OCI-LY3 (cell line): Measurements from ENCODE around the gene RBM19.

Experiments
- H2AFZ ChIP-seq: fragments of 200-600, 300-600 bp; shearing (Covaris generic); 2 replicates; pipeline ENCODE4 v1.6.0; 2014; ENCODE audit warnings: antibody characterized with exemption, low read depth, low read length
- H3K27ac ChIP-seq: fragments of 200-600, 300-600 bp; sonication (generic); 2 replicates; pipeline ENCODE4 v1.5.1; 2014; ENCODE audit warnings: mild to moderate bottlenecking, low read length, moderate library complexity, mixed read lengths
- H3K27me3 ChIP-seq: fragments of 200-600, 300-600 bp; sonication (generic); 2 replicates; pipeline ENCODE4 v1.6.1; 2014; ENCODE audit warnings: low read depth, low read length, mixed read lengths
- H3K36me3 ChIP-seq: fragments of 200-600, 300-600 bp; sonication (generic); replicated peaks from 2 replicates; pipeline ENCODE3; 2014; ENCODE audit warnings: low read depth, low read length, mixed read lengths
- H3K4me1 ChIP-seq: fragments of 300-600, 200-600 bp; sonication (generic); 2 replicates; pipeline ENCODE4 v1.6.1; 2014; ENCODE audit warnings: low read length, mixed read lengths
- H3K4me2 ChIP-seq: fragments of 200-600, 300-600 bp; sonication (generic); 2 replicates; pipeline ENCODE4 v1.6.1; 2014; ENCODE audit warnings: low read length, mixed read lengths
- H3K4me3 ChIP-seq: fragments of 300-600, 200-600 bp; sonication (generic); 2 replicates; pipeline ENCODE4 v1.5.1; 2014; ENCODE audit warnings: antibody characterized with exemption, mild to moderate bottlenecking, low read length, moderate library complexity
- H3K79me2 ChIP-seq: fragments of 300-600, 200-600 bp; shearing (Covaris generic); 2 replicates; pipeline ENCODE4 v1.6.1; 2014; ENCODE audit warnings: mild to moderate bottlenecking, low read length, mixed read lengths
- H3K9ac ChIP-seq: fragments of 300-600, 200-600 bp; shearing (Covaris generic); 2 replicates; pipeline ENCODE4 v1.6.0; 2014; ENCODE audit warnings: mild to moderate bottlenecking, low read length, moderate library complexity
- H3K9me3 ChIP-seq: fragments of 200-600, 300-600 bp; shearing (Covaris generic); 2 replicates; pipeline ENCODE4 v1.6.1; 2014; ENCODE audit warnings: low read length, mixed read lengths; ENCODE audit not compliant: insufficient read depth
- H4K20me1 ChIP-seq: fragments of 200-600, 300-600 bp; sonication (generic); 2 replicates; pipeline ENCODE4 v1.6.1; 2016; ENCODE audit warnings: low read length, mixed read lengths; ENCODE audit not compliant: insufficient read depth
- EZH2phosphoT487 ChIP-seq: fragments of 200-600 bp; shearing (Covaris generic); IDR thresholded peaks from 2 replicates; pipeline ENCODE4 v1.6.1; 2018; ENCODE audit warnings: antibody characterized with exemption, mixed run types, low read depth
- TF ChIP-seq, protein P1 (sequence below): fragments of 200-600, 300-600 bp; sonication (generic); IDR thresholded peaks from 2 replicates; pipeline ENCODE4 v1.5.1; 2014; ENCODE audit warnings: antibody characterized with exemption, low read length, low read depth

The RBM19 gene

DNA sequence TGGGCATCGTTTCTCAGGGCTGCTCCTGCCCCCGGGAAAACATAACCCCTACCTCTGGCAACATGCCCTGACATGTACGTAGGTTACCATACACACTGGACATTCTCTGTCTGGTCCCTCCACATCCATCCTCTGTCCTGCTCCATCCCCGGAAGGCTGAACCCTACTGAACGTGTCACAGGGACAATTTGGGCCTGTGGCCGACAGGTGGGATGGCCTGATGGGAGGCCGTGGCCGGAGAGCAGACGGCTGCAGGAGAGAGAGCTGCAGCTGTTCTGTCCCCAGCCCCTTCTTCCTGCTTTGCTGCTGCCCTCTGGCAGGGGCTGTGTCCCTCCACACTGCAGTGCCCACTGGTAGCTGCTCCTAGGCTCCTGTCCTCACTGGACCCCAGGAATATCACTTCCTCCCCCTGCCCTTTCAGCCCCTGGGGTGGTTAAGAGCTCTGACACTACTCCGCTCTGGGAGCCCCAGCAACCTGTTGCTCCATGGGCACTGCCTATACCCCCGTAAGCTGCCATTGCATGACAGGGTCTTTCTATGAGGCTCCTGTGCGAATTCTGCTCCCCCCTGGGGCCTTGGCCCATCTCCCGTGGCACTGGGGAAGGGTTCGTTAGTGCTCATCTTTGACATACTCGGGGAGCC is 125.6 kb downstream of the RBM19 start:
- H4K20me1 ChIP-seq = no peaks in the 10 kb centered on the region
- H3K4me3 ChIP-seq = no peak overlapping the region
- no peaks in the 10 kb centered on the region for H3K36me3 ChIP-seq
- no peak overlapping the region for H3K4me2 ChIP-seq
- H3K4me1 ChIP-seq = no peaks in the 10 kb centered on the region
- no peak overlapping the region for H3K27ac ChIP-seq
- H3K9ac ChIP-seq = no peak overlapping the region
- no peaks in the 10 kb centered on the region for H3K9me3 ChIP-seq
- no peaks in the 10 kb centered on the region for H3K79me2 ChIP-seq
- no peaks in the 10 kb centered on the region for H3K27me3 ChIP-seq
- TF ChIP-seq EZH2phosphoT487 = no peak
- no peak overlapping the region for H2AFZ ChIP-seq

DNA sequence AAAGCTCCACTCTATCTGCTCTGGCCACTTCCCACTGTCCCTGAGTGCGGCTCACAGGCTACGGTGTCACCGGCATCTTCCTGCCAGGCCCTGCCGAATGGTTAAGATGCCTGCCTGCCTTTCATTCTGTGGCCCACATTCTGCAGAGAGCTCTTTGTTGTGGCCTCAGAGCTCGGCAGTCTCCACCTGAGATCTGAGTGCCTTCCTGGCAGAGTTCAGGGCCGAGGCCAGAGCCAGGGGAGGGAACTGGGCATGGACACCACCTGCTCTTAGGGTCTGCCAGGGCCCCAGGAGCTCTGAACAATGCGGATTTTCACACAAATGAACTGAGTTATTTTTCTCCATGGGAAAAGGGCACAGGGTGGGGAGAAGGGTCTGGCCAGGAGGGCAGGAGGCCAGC is 127.2 kb downstream of the RBM19 start:
- Histone ChIP-seq H3K9ac (no peak overlapping the region), H3K27me3 (no peaks in the 10 kb centered on the region), H3K4me3 (no peak overlapping the region), H3K4me2 (no peak overlapping the region), H2AFZ (no peak overlapping the region), H3K79me2 (no peaks in the 10 kb centered on the region), H3K27ac (no peak overlapping the region), H3K9me3 (no peaks in the 10 kb centered on the region), H3K4me1 (no peaks in the 10 kb centered on the region), H4K20me1 (no peaks in the 10 kb centered on the region), H3K36me3 (no peaks in the 10 kb centered on the region)
- TF ChIP-seq, protein P1, sequence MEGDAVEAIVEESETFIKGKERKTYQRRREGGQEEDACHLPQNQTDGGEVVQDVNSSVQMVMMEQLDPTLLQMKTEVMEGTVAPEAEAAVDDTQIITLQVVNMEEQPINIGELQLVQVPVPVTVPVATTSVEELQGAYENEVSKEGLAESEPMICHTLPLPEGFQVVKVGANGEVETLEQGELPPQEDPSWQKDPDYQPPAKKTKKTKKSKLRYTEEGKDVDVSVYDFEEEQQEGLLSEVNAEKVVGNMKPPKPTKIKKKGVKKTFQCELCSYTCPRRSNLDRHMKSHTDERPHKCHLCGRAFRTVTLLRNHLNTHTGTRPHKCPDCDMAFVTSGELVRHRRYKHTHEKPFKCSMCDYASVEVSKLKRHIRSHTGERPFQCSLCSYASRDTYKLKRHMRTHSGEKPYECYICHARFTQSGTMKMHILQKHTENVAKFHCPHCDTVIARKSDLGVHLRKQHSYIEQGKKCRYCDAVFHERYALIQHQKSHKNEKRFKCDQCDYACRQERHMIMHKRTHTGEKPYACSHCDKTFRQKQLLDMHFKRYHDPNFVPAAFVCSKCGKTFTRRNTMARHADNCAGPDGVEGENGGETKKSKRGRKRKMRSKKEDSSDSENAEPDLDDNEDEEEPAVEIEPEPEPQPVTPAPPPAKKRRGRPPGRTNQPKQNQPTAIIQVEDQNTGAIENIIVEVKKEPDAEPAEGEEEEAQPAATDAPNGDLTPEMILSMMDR = no peak
- no peak for TF ChIP-seq EZH2phosphoT487

DNA sequence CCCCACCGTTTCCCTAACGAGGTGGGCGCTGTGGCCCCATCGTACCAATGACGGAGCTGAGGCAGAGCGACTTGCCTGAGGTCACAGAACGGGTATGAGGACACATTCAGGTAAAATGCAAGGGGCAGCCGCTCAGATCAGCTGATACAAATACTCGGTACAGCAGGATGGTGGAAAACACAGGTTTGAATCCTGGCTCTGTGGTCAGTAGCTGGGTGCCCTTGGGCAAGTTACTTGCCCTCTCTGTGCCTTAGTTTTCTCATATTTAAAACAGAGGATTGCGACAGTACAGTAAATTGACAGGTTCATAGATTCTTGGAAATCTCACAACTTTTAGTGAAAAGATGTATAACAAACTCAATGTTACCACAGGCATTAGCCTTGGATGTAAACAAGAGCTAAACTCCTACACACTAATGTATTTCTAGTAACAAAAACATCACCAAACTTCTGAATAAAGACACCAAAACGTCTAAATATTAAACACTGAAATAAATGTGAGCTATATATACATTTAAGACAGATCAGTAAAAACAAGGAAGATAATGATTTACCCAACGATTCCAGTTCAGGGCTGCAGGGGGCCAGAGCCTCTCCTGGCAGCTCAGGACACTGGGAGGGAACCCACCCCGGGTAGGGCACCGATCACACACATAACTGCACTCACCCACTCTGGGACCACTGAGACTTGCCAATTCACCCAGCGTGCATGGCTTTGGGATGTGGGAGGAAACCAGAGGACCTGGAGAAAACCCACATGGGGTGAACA is 128.4 kb downstream of the RBM19 start:
- Histone ChIP-seq H4K20me1 (no peaks in the 10 kb centered on the region), H3K4me1 (no peaks in the 10 kb centered on the region), H3K79me2 (no peaks in the 10 kb centered on the region), H3K9me3 (no peaks in the 10 kb centered on the region), H3K4me3 (no peak overlapping the region), H3K27ac (no peak overlapping the region), H3K9ac (no peak overlapping the region), H3K27me3 (no peaks in the 10 kb centered on the region), H3K36me3 (no peaks in the 10 kb centered on the region), H2AFZ (no peak overlapping the region), H3K4me2 (no peak overlapping the region)
- TF ChIP-seq, protein P1 = no peak
- TF ChIP-seq EZH2phosphoT487 = no peak

DNA sequence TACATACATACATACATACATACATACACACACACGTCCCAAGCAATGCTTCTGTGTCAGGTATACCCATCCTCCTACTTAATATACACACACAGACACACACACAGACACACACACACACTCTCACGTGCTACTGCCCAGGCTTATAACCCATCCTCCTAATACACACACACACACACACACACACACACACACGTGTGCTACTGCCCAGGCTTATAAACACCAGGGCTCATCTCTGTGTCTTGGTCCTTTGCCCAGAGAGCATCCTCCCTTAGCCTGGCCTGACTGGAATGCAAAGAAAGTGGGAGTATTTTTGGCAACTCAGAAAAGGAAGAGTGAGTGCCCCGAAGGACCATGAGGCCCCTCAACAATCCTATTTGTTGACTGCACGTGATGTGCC is 129.0 kb downstream of the RBM19 start:
- Histone ChIP-seq H2AFZ (no peak overlapping the region), H3K27ac (no peak overlapping the region), H3K36me3 (no peaks in the 10 kb centered on the region), H3K79me2 (no peaks in the 10 kb centered on the region), H4K20me1 (no peaks in the 10 kb centered on the region), H3K4me2 (no peak overlapping the region), H3K4me1 (no peaks in the 10 kb centered on the region), H3K9ac (no peak overlapping the region), H3K4me3 (no peak overlapping the region), H3K9me3 (no peaks in the 10 kb centered on the region), H3K27me3 (no peaks in the 10 kb centered on the region)
- TF ChIP-seq EZH2phosphoT487 = no peak

DNA sequence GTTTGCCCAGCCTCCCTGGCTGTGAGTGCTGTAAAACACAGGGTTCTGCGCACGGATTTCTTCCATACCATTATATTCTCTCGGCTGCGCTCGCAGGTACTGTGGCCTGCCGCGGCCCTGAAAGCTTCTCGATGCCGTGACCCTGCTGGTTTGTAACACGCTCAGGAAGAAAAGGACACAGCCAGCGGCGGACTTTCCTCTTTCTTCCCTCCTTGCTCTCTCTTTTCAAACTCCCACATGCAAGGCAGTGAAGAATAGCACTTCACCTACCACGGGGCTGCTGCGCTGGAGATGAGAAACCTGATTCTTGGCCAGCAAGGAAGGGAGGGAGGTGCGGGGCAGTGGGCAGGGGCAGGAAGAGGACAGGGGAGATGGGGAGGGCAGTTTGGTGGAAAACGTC is 130.2 kb downstream of the RBM19 start:
- Histone ChIP-seq H2AFZ (no peak overlapping the region), H3K4me3 (no peak overlapping the region), H3K36me3 (no peaks in the 10 kb centered on the region), H3K27ac (no peak overlapping the region), H3K9ac (no peak overlapping the region), H3K79me2 (no peaks in the 10 kb centered on the region), H4K20me1 (no peaks in the 10 kb centered on the region), H3K4me2 (no peak overlapping the region), H3K9me3 (no peaks in the 10 kb centered on the region), H3K27me3 (no peaks in the 10 kb centered on the region), H3K4me1 (no peaks in the 10 kb centered on the region)
- TF ChIP-seq EZH2phosphoT487 = no peak
- TF ChIP-seq, protein P1 = no peak
